Stimulated activated CD4-positive, alpha-beta T cell treated with anti-CD3 and anti-CD28 coated beads, Interleukin-12 subunit alpha, Interleukin-12 subunit beta, amount 100 ng/mL, for 24 hours (primary cell): ENCODE measurements around the gene PAX8.
"Not testable (repeated sequence)": the region's sequence is repeated elsewhere in the genome, so short reads cannot be mapped to it uniquely, and the experiment has no call there.

Source experiments
- DNase-seq, 2 experiments: peaks; one replicate each; pipeline ENCODE4 v3.0.0-alpha.2; 2020; ENCODE audit warnings: low read depth in 2 of 2

Gene PAX8

DNA sequence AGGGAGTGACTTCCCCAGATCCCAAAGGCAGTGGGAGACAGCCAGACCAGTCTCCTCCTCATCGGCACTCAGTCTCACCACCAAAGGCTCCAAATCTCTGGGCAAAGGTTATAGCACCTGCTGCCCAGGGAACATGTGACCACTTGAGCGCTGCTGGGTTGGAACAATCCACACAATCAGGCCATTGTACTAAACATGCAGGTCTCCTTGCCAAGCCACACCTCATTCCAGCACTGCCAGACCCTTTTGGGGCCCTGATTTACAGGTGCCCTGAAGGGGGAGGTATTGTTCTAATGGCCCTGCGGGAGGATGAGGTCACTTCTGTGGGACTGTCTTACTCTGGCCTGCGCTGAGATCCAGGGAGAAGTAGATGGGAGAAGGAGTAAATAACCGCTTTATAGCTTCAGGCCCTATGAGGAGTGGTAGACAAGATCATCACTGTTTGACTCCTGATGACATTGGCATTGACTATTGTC lies 10.0 kb upstream of the PAX8 start:
- not testable (repeated sequence) for DNase-seq

DNA sequence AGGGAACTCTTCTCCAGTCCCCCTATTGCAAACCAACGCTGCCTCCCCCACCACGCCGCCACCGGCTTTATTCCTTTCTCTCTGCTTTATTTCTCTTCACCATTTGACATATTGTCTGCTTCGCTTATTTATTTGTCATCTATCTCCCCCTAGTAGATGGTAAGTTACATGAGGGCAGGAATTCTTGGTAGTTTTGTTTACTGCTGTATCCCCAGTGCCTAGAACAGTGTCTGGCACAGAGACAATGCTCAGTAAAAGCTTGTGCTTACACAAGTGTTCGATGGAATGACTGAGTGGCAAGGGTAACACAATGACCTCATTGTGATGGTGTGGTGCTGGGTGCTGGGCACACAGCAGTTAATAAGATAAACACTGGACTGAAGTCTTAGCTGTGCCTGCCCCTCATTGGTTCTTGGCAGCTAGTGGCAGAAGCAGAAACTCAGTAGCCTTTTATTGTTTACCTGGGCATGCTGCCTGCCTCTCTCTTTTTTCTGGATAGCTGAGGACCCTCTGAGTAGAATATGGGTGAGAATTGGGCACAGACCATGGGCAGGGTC lies 9.5 kb upstream of the PAX8 start:
- not testable (repeated sequence) for DNase-seq

DNA sequence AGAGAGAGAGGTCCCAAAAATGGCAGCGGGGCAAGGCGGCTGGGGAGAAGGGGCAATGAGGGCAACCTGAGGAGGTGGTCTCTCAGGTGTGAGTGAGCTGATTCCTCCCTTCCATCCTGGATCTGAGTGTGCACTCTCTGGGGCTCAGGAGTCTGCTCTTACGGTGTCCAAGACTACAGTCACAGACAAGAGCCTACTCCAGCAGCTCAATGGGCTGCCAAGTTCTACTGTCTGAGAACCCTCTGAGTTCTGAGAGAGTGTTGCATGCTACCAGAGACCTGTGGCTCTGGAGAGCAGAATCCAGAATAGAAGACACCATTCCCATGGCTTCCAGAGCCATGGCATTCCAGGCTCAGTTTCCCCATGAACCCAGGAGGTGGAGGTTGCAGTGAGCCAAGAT lies 7.1 kb upstream of the PAX8 start:
- DNase-seq = no peak

DNA sequence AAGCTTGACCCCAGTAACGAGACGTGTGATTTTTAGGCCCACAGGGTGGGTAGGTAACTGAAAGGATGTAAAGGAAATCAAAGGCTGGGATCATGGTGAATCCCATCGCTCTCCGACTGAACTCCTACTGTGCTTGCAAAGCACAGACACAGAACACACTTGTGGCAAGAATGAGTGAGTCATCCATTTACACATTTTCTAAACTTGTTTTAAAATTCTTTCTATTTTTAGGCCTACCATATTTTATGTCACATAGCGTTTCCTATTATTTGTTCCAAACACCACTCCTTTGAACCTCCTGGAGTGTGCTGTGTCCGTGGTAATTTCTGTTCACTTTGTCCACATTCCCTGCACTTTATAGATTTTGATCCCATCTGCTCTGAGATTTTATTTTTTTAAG lies 6.3 kb upstream of the PAX8 start:
- not testable (repeated sequence) for DNase-seq

DNA sequence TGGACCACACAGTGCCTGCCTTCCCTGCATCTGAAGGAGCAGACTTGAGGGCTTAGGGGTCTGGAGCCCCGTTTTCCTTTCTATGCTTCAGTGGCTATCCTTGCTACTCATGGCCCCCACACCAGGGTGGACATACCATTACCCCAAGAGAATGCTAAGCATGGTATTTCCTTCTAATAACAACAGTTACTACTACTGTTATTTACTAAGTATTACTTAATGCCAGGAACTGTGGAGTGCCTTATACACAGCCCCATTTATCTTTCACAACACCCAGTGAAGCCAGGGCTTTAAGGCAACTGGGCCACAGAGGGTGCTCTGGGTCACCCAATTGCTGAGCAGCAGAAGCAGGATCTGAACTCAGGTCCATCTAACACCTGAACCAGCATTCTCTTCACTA lies 5.8 kb upstream of the PAX8 start:
- no peak for DNase-seq

DNA sequence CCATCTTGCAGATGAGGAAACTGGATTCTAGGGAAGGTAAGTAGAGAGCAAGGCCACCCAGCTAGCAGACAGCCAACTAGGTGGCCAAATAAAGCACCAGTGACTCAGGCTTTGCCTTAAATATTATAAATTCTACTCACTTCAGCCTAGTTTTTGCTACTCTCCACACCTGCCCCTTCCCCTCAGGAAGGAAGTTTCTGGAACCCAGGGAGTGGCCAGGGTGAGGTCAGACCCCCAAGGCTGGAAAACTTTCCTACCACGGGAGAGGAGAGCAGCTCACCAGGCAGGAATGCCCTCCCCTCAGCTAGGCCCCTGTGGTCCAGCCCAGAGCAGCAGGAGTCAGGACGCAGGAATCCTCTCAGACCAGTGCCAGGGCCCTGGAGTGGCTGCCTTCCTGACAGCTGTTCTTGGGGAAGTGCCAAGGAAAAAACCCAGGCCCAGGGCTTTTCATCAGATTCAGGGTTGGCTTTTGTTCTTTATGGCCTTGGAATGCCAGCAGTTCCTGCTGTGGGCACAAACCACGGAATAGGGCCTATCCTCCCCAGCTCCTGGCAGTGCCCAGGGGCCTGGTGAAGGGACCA lies 5.1 kb upstream of the PAX8 start:
- no peak for DNase-seq

DNA sequence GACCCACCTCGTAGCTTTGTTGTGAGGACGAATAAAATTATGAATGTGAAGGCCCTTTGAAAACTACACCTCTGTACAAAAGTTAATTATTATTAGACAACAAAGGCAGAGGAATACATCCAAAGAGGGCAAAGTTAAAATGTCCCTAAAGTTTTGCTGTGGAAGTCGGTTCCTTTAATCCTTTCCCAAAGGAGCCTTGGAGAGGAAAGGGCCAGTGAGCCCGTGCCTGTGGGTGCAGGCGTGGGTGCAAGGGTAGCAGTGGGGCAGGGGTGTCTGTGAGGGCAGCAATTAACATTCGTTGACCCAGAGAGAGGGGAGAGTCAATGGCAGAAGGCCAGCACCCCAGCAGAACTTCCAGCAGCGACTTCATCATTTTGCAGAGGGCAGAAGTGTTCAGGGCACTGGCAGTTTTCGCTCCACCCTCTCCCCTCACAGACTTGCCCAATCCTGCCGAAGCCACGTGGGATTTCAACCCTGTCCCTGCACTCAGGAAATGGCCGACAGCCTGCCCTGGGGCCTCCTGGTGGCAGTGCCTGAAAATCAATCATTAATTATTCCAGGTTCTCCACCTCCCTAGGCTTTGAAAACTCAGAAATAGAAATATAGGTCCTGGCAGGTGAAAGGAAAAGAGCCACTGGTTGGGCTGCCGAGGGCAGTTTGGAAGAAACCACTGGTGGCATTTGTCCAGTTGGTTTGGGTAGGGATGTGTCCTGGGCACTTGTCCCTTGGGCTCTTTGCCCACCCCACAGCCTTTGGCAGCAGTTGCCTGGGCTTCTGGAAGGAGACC lies 4.2 kb upstream of the PAX8 start:
- DNase-seq = no peak

DNA sequence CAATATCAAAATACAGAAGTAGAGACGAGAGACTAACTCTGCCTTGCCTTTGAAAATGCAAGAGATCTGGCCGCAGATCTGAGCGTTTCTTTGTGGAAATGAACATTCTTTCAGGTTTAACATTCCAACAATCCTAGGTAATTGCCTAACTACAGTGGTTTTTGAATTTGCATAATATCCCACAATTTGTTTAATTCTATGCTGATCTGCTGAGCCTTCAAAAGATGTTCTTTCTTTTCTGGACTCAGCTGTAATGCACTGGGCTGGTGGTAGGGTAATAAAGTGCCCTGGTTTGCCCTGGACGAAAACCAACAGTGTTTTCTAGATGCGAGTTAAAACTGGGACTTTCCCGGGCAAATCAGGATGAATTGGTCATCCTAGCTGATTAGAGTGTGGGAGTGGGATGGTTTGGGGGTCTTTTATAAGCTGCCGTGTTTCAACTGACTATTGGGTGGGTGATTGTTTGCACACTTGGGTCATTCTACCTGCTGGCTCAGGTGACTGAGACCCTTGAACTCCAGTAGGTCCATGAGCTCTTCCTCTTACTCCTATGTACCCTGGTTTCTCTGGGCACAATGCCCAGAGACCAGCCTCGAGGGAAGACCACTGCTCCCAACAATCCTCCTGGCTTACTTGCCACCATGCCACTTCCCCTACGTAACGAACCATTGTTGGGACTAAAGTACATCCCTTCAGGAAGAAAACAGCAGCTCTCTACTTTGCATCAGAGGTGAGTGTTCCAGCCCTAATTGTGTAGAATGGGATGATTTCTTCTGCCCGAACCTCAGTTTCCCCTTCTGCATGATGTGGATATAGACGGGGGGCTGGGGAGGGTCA lies 3.4 kb upstream of the PAX8 start:
- no peak for DNase-seq

DNA sequence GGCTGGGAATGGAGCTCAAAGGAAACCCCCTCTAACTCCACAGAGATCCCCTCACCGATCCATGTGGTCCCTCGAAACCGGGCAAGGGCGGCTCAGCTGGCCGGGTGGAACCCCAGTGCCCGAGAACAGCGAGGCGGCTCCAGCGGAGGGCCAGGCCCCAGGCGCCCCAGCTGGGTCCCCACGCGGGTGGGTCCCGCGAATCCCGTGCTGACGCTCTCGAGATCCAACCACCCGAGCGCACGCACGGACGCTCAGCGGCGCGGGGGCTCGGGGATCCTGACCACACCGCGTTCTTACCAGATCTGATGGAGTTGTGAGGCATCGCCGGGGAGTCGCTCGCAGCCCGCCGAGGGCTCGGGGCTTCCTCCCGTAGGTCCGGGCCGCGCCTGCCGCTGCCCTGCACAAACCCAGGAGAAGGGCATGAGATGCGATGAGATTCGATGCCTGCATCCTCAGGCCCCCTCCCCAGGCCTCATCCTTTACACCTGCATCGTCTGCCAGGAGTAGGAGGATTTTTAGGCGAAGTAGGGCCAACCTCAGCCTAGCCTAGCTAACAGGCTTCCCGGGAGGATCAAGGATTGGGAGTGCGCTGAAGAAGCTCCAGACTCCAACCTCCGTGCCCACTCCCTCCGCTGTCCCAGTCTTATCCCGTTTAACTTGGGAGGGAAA lies 514 bp downstream of the PAX8 start:
- DNase-seq = no peak

DNA sequence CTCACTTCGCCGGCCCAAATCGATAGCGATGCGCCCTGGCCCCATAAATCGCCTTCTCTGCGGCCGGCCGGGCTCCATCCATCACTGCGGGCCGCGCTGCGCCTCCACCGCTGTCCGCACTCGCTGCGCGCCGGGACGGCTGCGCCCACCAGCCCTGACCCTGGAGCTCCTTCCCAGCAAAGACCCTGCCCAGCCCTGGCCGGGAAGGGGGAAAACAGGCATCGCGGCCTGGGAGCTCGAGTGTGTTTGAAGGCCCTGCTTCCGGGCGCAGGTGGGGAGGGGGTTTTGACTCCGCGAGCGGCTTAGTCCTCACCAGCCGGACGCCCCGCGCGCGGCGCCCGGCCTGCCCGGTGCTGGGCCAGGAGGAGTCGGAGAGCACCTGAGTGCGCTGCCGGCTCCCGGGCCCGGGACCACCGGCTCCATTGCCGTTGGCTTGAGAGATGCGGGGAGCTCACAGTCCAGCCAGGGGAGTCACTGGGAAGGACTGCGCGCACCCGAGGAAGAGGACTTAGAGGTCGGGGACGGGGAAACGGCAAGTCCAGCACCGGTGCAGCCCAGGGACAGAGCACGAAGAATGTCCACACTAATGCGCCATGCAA lies 1.1 kb downstream of the PAX8 start:
- DNase-seq = no peak

DNA sequence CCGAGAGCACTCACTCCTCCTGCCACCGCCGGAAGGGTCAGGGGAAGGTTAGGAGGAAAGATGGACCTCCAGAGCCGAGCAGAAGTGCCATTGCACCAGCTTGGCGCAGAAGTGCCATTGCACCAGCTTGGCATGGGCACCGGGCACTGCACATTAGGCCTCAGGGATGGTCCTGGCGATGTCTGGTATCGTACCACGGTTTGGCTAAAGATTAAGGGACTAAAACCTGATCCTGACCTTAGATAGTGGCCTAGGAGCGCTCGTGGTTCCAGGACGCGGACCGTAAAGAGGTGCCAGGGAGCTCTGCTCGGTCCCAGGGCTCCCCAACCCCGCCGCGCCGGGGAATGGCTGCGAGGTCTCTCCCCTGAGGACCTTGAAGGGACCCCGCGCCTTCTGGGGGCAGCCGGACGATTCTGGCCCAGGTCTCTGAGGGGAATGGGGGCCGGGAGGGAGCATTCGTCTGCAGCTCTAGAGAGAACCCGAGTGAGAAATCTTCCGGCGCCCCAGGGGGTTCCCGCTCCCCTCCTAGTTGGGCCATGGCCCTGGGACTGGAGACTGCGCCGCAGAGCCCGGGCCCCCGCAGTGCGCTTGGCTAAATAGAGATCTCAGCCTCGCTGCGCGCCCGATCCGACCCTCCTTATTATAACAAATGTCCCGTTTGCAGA lies 1.8 kb downstream of the PAX8 start:
- no peak for DNase-seq

DNA sequence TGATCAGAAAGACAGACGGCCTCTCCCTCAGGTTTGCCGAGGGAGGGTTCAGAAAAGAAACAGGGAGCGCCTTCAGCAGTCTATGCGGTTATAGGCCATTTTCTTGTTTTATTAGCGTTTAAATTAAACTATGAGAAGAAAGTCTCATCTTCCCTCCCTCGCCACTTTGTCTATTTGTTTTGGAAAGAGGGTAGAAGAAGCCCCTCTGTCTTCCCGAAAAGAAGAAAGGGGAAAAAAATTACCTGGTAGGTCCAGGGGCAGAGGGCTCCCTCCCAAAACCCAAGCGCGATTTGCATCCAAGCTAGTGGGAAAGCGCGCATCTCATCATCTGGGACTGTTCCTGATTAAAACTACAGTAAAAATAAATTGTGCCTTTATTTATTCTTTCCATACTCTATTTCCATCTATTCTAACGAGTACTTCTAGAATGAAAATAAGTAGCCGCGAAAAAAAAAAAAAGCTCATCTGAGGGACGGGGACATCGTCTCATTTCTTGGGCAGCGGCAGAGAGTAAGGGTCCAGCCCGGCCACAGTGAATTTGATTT lies 2.4 kb downstream of the PAX8 start:
- DNase-seq = no peak

DNA sequence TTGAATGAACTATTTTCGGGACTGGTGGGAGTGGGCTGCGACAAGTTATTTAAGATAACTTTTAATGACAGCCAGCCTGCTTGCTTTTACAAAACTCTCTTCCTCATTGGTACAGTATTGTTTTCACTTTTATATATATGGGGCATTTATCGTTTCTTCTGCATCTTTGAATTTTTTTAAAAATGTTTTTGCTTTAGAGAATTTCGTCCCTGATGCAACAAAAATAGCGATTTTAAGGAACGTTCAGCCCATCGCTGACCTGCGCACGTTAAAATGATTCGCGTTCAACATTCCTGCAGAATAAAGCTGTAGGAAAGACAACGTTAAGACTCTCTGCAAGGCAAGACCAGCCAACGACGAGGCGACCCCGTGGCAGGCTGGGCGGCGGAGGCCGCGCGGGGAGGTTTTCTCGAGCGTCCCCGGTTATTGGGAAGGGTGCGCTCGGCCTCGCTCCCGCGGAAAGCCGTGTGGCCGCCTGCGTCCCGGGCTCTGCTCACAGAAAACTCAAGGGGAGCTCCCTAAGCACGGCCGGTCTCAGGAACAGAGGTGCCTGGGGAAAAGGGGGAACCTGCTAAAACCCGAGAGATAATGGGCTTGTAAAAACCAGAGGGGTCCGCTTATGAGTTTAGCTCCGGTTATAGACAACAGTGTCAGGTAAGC lies 3.0 kb downstream of the PAX8 start:
- no peak for DNase-seq

DNA sequence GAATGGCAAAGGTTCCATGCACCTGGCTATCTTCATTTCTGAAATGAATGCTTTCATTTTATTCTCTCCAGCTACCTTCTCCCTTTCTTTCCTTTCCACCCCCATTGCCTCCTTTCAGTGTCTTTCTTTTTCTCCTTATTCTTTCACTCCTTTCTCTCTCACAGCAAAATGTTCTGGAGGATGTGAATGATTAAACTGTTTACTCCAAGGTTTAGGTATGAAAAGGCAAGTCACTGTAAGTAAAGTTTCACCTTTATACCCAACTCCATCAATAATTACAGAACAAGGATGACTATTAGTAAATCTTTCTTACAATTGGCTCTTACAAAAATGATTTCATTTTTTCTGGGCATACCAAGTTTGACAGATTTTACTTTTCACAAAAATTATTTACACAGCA lies 4.3 kb downstream of the PAX8 start:
- no peak for DNase-seq

DNA sequence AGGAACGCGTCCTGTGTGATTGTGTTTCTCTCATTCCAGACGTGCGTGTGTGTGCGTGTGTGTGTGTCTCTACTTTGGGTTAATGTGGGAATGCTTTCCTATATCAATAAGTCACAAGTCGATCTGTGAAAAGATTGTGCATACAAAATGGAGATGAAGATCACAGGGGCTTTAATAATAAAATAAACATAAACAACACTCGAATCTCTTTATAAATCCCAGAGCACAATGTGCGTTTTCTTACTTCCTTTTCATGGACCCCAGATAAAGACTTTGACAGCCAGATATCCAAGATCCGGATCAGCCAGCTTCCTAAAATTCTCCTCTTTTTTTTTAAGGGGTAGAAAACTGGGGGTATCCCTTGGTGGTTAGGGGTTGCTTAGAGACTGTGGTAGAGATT lies 4.7 kb downstream of the PAX8 start:
- no peak for DNase-seq

DNA sequence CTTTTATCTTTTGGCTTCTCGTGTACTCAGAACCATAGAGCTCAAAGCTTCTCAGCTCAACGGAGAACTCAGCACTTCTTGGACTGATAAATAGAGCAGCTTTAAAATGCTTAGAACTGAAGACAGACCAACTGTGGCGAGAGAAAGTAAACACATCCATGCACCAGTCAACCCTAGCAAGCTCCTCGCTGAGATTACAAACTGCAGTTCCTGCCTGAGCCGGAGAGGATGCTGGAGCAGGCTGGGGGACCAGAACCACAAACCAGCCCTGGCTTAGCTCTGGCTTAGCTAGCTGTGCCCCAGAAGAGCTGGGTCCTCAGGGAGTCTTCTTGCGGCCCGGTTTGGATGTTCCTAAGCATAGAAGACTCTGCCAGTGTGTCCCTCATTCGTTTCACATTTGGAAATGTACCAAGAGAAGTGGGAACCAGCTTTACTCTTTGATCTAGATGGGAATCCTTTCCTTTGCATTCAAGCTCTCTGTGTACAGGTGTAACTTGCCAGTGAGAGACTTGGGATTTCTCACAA lies 5.6 kb downstream of the PAX8 start:
- no peak for DNase-seq

DNA sequence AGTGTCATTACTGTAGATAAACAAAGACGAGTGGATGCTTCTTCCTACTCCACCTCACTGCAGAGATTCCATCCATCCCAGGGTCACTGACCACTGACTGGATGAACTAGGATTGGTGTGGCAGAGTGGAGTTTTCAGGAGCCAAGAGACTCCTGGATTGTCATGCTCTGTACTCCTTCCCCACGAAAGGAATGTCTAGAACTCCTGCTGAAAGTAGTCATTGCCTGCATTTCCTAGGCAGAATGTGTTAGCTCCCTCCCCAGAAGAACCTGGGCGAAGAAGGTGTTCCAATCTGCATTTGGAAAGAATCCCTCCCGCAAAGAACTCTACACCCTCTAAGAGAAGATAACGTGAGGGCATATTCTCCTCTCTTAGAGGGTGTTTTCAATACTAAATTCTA lies 6.2 kb downstream of the PAX8 start:
- no peak for DNase-seq

DNA sequence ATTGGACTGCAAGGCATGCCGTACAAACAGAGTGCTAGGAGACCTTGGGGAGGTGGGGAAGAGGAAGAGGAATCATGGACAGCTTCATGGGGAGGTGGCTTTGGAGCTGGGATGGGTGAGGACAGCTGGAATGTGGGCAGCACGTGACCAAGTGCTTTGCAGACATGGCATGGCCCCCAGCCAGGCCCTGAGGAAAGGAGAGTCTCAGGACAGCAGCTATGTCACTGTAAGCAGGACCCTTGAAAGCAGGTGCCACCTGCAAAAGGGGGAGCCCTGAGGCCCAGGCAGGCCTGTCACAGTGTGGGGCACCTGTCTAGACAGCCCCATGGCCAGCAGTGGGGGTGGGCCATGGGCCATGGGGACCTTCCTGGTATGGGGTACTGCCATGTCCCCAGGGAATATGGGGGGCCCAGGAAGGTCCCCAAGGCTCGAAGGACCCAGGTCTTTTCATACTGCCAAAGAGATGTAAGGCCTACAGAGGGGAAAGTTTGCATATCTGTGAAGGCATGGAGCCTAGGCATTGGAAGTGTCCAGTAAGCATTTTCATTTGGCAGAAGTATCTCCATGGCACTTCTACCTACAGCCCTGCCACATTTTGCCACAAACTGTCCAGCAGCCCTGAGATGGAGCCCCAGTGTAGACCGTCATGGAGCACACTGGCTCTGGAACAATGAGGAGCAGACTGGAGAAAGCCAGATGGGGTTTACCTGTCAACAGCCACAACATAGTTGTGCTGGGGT lies 9.9 kb downstream of the PAX8 start:
- no peak for DNase-seq

DNA sequence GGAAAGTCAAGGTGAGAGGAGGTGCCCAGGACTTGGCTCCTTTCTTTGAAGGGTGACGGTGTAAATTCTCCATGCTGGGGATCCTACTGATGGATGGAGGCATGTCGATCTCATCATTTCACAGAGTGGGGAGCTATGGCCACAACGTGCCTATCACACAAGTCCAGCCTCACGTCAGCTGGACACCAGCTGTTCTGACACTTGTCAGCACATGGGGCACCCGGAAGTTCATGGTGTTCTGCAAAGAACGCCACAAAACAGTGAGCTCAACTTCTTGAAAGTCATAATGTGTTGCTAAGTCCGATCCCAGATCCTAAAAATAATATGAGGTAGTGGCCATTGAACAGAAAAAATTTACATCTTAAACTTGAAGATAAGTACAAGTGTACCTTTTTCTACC lies 12.3 kb downstream of the PAX8 start:
- no peak for DNase-seq
